AG10803 (cell line): ENCODE measurements around the gene SMG7.

Experiments
- DNase-seq: peaks from one replicate; pipeline ENCODE4 v3.0.0; 2010; ENCODE audit warnings: low read depth
- H3K4me3 ChIP-seq: 2 replicates; pipeline ENCODE4 v1.5.1; 2011; ENCODE audit warnings: mild to moderate bottlenecking, low read length, control low read depth
- CTCF ChIP-seq: conservative IDR thresholded peaks from 2 replicates; pipeline ENCODE4 v1.5.1; 2011; ENCODE audit warnings: mild to moderate bottlenecking, low read length, control low read depth, inconsistent platforms

Gene SMG7

GRCh38 chr1:183586455-183586854 is 114.2 kb downstream of the SMG7 start:
- H3K4me3 ChIP-seq, result no peak overlapping the region
- no peak for TF ChIP-seq CTCF
- no peak for DNase-seq

- DNase-seq, result no peak
- no peak for TF ChIP-seq CTCF
- H3K4me3 ChIP-seq, result no peak overlapping the region
Measured at GRCh38 chr1:183586926-183587325, 114.6 kb downstream of the SMG7 start.

- no peak for DNase-seq
- no peak overlapping the region for H3K4me3 ChIP-seq
- TF ChIP-seq CTCF, result no peak
Measured at GRCh38 chr1:183588827-183589226, 116.5 kb downstream of the SMG7 start.

GRCh38 chr1:183589384-183589783 is 117.1 kb downstream of the SMG7 start:
- no peak for DNase-seq
- no peak for TF ChIP-seq CTCF
- no peak overlapping the region for H3K4me3 ChIP-seq

GRCh38 chr1:183589874-183590243 is 117.6 kb downstream of the SMG7 start:
- DNase-seq, result no peak
- no peak overlapping the region for H3K4me3 ChIP-seq
- TF ChIP-seq CTCF, result no peak

- TF ChIP-seq CTCF, result no peak
- DNase-seq, result no peak
- no peak within 1 kb of the TSS for H3K4me3 ChIP-seq
Measured at GRCh38 chr1:183590244-183591191, 118.2 kb downstream of the SMG7 start, which contains the start of gene NCF2. TSS of gene NCF2 (minus strand) at chr1:183590459. CDS start at chr1:183590329, 130 bp downstream.

- no peak for TF ChIP-seq CTCF
- no peak for DNase-seq
- H3K4me3 ChIP-seq, result no peak overlapping the region
Measured at GRCh38 chr1:183592733-183593132, 120.4 kb downstream of the SMG7 start.
